Upper lobe of left lung (tissue), 6 donors: ENCODE measurements around the gene OR52B4. TPM values are rescaled to one million over a fixed set of nuclear protein-coding genes. Genes with fewer than 3 reads are reported as not detected.
"Not testable (repeated sequence)": the region's sequence is repeated elsewhere in the genome, so short reads cannot be mapped to it uniquely, and the experiment has no call there.

Source experiments
- ATAC-seq, 2 donors: fragments of 200-7000 bp; cut with Tn5 transposase; one replicate each; pipeline ENCODE4 v1.9.1; 2022; ENCODE audit warnings: mild to moderate bottlenecking in 2 of 2, moderate library complexity in 2 of 2; ENCODE audit not compliant: low FRiP score in 2 of 2
- DNase-seq, 2 donors: peaks; one replicate each; pipeline ENCODE4 v3.0.0-alpha.2; 2019 to 2020
- H3K27ac ChIP-seq, 4 donors: fragments of 200-600 bp; sonication (generic); one replicate each; pipeline ENCODE4 v1.5.1; 2016 to 2019
- H3K27me3 ChIP-seq, 4 donors: fragments of 200-600 bp; sonication (generic); one replicate each; pipeline ENCODE4 v1.5.1; 2017 to 2019
- H3K36me3 ChIP-seq, 4 donors: fragments of 200-600 bp; sonication (generic); one replicate each; pipeline ENCODE4 v1.5.1; 2016 to 2019
- H3K4me1 ChIP-seq, 4 donors: fragments of 200-600 bp; sonication (generic); one replicate each; pipeline ENCODE4 v1.5.1; 2018 to 2019
- H3K4me3 ChIP-seq, 4 donors: fragments of 200-600 bp; sonication (generic); one replicate each; pipeline ENCODE4 v1.5.1; 2017 to 2019; ENCODE audit warnings: mild to moderate bottlenecking in 2 of 4, moderate library complexity in 1 of 4
- H3K9me3 ChIP-seq, 4 donors: fragments of 200-600 bp; sonication (generic); one replicate each; pipeline ENCODE4 v1.5.1; 2018 to 2019
- CTCF ChIP-seq, 6 experiments: fragments of 450-650 bp in 4 of 6; fragments of 200-600 bp in 2 of 6; sonication (generic) in 2 of 6; IDR thresholded peaks; one replicate each; pipeline ENCODE4 v1.5.1; 2016 to 2019; ENCODE audit warnings: antibody characterized with exemption in 6 of 6
- EP300 ChIP-seq, 4 donors: sonication (generic); formaldehyde crosslinking; IDR thresholded peaks; one replicate each; pipeline ENCODE4 v1.5.1; 2017; ENCODE audit warnings: antibody characterized with exemption in 4 of 4, control low read depth in 2 of 4
- POLR2A ChIP-seq, 4 donors: fragments of 450-650 bp; IDR thresholded peaks; one replicate each; pipeline ENCODE4 v1.5.1; 2016 to 2017; ENCODE audit warnings: antibody characterized with exemption in 4 of 4, mild to moderate bottlenecking in 2 of 4
- POLR2AphosphoS5 ChIP-seq, 2 donors: sonication (generic); formaldehyde crosslinking; IDR thresholded peaks; one replicate each; pipeline ENCODE4 v1.5.1; 2017; ENCODE audit warnings: antibody characterized with exemption in 2 of 2
- WGBS, 2 donors: methylation state at CpG; one replicate each; pipeline ENCODE4 v1.1.5; 2017 to 2018; 5-methylcytosine and 5-hydroxymethylcytosine counted together
- total RNA-seq, 6 donors: library from RNA; depleted of rRNA in 4 of 6; stranded (reverse); fragments of >200 nt in 4 of 6; gene quantifications; one replicate each; pipeline versions ENCODE4 v1.1.0 to v1.2.1, GENCODE V29; 2016 to 2021
- donor health status: DM: no; HTN: no; CAD: no; lungs with moderate emphysema.
- donor health status: DM: no; HTN: yes; CAD: no; lungs with severe emphysema.

OR52B4 gene
- total RNA-seq = not detected

GRCh38 chr11:4368286-4368685, at the start of gene OR52B4:
Gene OR52B4 (minus strand): TSS chr11:4368386. CDS start chr11:4368295, 91 bp downstream.
- WGBS, 2 donors = 93% methylated on average over 4 of the region's 4 CpGs
- Histone ChIP-seq H3K27ac (no peak within 1 kb of the TSS), H3K36me3 (no peaks in the 10 kb centered on the region), H3K4me1 (no peaks in the 10 kb centered on the region), H3K9me3 (no peaks in the 10 kb centered on the region), H3K4me3 (no peak within 1 kb of the TSS), H3K27me3 (no peaks in the 10 kb centered on the region)
- no peak for DNase-seq
- TF ChIP-seq POLR2A (IDR thresholded peaks at IDR 0.05) (no peak), POLR2AphosphoS5 (IDR thresholded peaks at IDR 0.05) (no peak), EP300 (IDR thresholded peaks at IDR 0.05) (no peak), CTCF (IDR thresholded peaks at IDR 0.05) (no peak)
- no peak for ATAC-seq

GRCh38 chr11:4416816-4417215, 48.6 kb upstream of the OR52B4 start:
- 53 to 68% methylated on average over 1 of the region's 1 CpG for WGBS, 2 donors
- no peaks in the 10 kb centered on the region for H3K36me3 ChIP-seq
- no peak overlapping the region for H3K4me3 ChIP-seq
- no peak for TF ChIP-seq POLR2A (IDR thresholded peaks at IDR 0.05)
- TF ChIP-seq EP300 (IDR thresholded peaks at IDR 0.05) = no peak
- TF ChIP-seq POLR2AphosphoS5 (IDR thresholded peaks at IDR 0.05) = no peak
- no peak for TF ChIP-seq CTCF (IDR thresholded peaks at IDR 0.05)
- H3K27ac ChIP-seq = no peak overlapping the region
- H3K9me3 ChIP-seq = no peaks in the 10 kb centered on the region
- no peaks in the 10 kb centered on the region for H3K4me1 ChIP-seq
- H3K27me3 ChIP-seq = no peaks in the 10 kb centered on the region
- no peak for DNase-seq
- no peak for ATAC-seq

- no peaks in the 10 kb centered on the region for H3K27me3 ChIP-seq
- no peak for ATAC-seq
- TF ChIP-seq CTCF (IDR thresholded peaks at IDR 0.05) = no peak
- no peak for TF ChIP-seq POLR2A (IDR thresholded peaks at IDR 0.05)
- TF ChIP-seq EP300 (IDR thresholded peaks at IDR 0.05) = no peak
- TF ChIP-seq POLR2AphosphoS5 (IDR thresholded peaks at IDR 0.05) = no peak
- 45 to 49% methylated on average over 1 of the region's 1 CpG for WGBS, 2 donors
- DNase-seq = no peak
- H3K4me1 ChIP-seq = no peaks in the 10 kb centered on the region
- no peaks in the 10 kb centered on the region for H3K9me3 ChIP-seq
- no peak overlapping the region for H3K4me3 ChIP-seq
- H3K27ac ChIP-seq = no peak overlapping the region
- no peaks in the 10 kb centered on the region for H3K36me3 ChIP-seq
These were observed 48.1 kb upstream of the OR52B4 start for GRCh38 chr11:4416306-4416705.

- H3K36me3 ChIP-seq, H3K9me3 ChIP-seq, H3K27me3 ChIP-seq, DNase-seq, H3K4me3 ChIP-seq, H3K4me1 ChIP-seq, H3K27ac ChIP-seq, ATAC-seq: not testable (repeated sequence)
- 92 to 93% methylated on average over 4 to 6 of the region's 6 CpGs for WGBS, 2 donors
These were observed 38.0 kb upstream of the OR52B4 start for GRCh38 chr11:4406206-4406605.

GRCh38 chr11:4393858-4394223, 25.7 kb upstream of the OR52B4 start:
- DNase-seq = no peak
- Histone ChIP-seq H3K9me3 (no peaks in the 10 kb centered on the region), H3K36me3 (peaks cover 10 to 15% (median 12%) of the 10 kb centered on the region in 4 donors), H3K4me1 (peaks cover 5 to 18% (median 11%) of the 10 kb centered on the region in 4 donors), H3K27me3 (no peaks in the 10 kb centered on the region), H3K4me3 (peak overlapping the region; percentile 77 to 94 (median 84)), H3K27ac (peak overlapping the region in 3 of 4 donors; percentile 92 to 97 (median 93))
- TF ChIP-seq POLR2A (IDR thresholded peaks at IDR 0.05) (peak in 1 of 4 donors; percentile 31), POLR2AphosphoS5 (IDR thresholded peaks at IDR 0.05) (no peak), EP300 (IDR thresholded peaks at IDR 0.05) (no peak), CTCF (IDR thresholded peaks at IDR 0.05) (no peak)
- peak; percentile 34 to 60 for ATAC-seq
- WGBS, 2 donors = 32 to 33% methylated on average over 11 of the region's 11 CpGs
